Measurements from ENCODE around the gene TRAT1.

Gene TRAT1

GRCh38 chr3:108894981-108895380 lies 72.4 kb downstream of the TRAT1 start:
- H3K4me3 ChIP-seq (replicated peaks in 1 of 2; ENCODE audit: low read depth in 2 of 2, low read length in 2 of 2), result no peak overlapping the region
- DNase-seq (ENCODE audit: low read depth in 2 of 2), result no peak
- no peak for TF ChIP-seq CTCF (IDR thresholded peaks at IDR 0.05; ENCODE audit: low read depth, low read length)

- TF ChIP-seq CTCF (IDR thresholded peaks at IDR 0.05; ENCODE audit: low read depth, low read length), result no peak
- DNase-seq (ENCODE audit: low read depth in 2 of 2), result no peak
- no peak overlapping the region for H3K4me3 ChIP-seq (replicated peaks in 1 of 2; ENCODE audit: low read depth in 2 of 2, low read length in 2 of 2)
Observed at GRCh38 chr3:108897883-108898282, 75.3 kb downstream of the TRAT1 start.

GRCh38 chr3:108899530-108899929 lies 76.9 kb downstream of the TRAT1 start:
- no peak overlapping the region for H3K4me3 ChIP-seq (replicated peaks in 1 of 2; ENCODE audit: low read depth in 2 of 2, low read length in 2 of 2)
- TF ChIP-seq CTCF (IDR thresholded peaks at IDR 0.05; ENCODE audit: low read depth, low read length), result no peak
- no peak for DNase-seq (ENCODE audit: low read depth in 2 of 2)

Data from cardiac fibroblast (primary cell).